Liver (tissue), 3 donors: ENCODE measurements around the gene RSPH4A.

ENCODE experiments used
- ATF3 ChIP-seq: IDR thresholded peaks from 2 replicates; pipeline ENCODE4 v1.6.1; 2016; ENCODE audit warnings: antibody characterized with exemption
- CTCF ChIP-seq: fragments of 150-350 bp; IDR thresholded peaks from 2 replicates; pipeline ENCODE4 v1.5.1; 2017; ENCODE audit warnings: improper control_type of control experiment, low read depth, low read length; ENCODE audit not compliant: missing input control
- EGR1 ChIP-seq, 2 donors: IDR thresholded peaks; 2 replicates each; pipeline ENCODE4 v1.6.1; 2016 to 2018; ENCODE audit warnings: antibody characterized with exemption in 2 of 2, low read depth in 2 of 2
- FOXA1 ChIP-seq: IDR thresholded peaks from 2 replicates; pipeline ENCODE4 v1.6.1; 2016; ENCODE audit warnings: antibody characterized with exemption
- RAD21 ChIP-seq, 2 donors: IDR thresholded peaks; 2 replicates each; pipeline ENCODE4 v1.6.1; 2016; ENCODE audit warnings: antibody characterized with exemption in 2 of 2, mild to moderate bottlenecking in 2 of 2
- TAF1 ChIP-seq: conservative IDR thresholded peaks from 2 replicates; pipeline ENCODE4 v1.6.1; 2016; ENCODE audit warnings: antibody characterized with exemption, mild to moderate bottlenecking
- ZBTB33 ChIP-seq: IDR thresholded peaks from 2 replicates; pipeline ENCODE4 v1.6.1; 2016; ENCODE audit warnings: antibody characterized with exemption
- donor health status: healthy.
- donor health status: healthy.

- TF ChIP-seq TAF1 (no peak), ATF3 (no peak), CTCF (no peak), EGR1 (IDR thresholded peaks at IDR 0.05; ENCODE audit: low read depth in 2 of 2) (no peak), RAD21 (IDR thresholded peaks at IDR 0.05) (no peak), ZBTB33 (no peak), FOXA1 (no peak)
Measured at GRCh38 chr6:116586276-116586675, 30.0 kb upstream of the RSPH4A start.
